Hematopoietic multipotent progenitor cell (in vitro differentiated cells): Measurements from ENCODE around the gene NDUFV3. TPM values are rescaled to one million over a fixed set of nuclear protein-coding genes. Genes with fewer than 3 reads are reported as not detected.
"Not testable (repeated sequence)": the region's sequence is repeated elsewhere in the genome, so short reads cannot be mapped to it uniquely, and the experiment has no call there.

ENCODE experiments used
- DNase-seq, 3 donors: peaks; one replicate each; pipeline ENCODE4 v3.0.0-alpha.2; 2011 to 2015; ENCODE audit warnings: low read depth in 2 of 3, low spot score in 2 of 3
- total RNA-seq: library from RNA; depleted of rRNA; stranded (reverse); fragments of >200 nt; gene quantifications from one replicate; pipeline ENCODE4 v1.2.3, GENCODE V29; 2012

NDUFV3 gene
- total RNA-seq, 1 donor, result 29.9 TPM

DNA sequence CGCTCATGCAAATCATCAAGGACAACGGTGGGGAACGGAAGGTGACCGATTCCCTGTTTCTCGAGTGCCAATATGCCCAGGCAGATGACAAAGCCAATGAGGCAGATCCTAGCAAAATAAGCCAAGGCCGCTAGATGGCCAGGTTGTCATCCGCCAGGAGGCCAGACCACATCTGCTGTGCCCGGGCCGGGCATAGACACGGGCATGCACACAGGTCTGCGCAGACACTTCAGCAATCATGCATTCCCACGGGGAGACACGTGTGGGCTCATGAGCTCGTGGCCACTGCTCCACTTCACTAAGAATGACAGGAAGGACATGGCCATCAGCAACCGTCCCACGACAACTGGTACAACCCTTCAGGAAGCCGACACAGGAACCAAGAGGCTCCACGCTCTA, 37.2 kb upstream of the NDUFV3 start:
- DNase-seq, result no peak

DNA sequence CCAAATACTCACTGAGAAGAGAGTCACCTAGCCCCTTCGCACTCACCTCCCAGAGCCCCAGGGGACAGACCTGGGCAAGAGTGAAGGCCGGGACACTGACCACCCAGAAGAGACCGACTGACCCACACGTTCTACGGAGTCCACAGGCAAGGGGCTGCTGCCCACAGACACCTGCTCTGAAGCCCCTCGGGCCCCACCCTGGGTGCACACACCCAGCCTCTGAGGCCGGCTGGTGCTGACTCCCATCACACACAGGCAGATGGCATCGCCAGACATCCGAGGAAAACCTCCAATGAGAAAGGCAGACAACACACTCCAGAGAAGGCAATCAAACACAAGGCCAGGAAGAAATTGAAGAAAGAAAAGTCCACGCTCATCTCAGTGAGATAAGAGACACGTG, 35.9 kb upstream of the NDUFV3 start:
- no peak for DNase-seq

DNA sequence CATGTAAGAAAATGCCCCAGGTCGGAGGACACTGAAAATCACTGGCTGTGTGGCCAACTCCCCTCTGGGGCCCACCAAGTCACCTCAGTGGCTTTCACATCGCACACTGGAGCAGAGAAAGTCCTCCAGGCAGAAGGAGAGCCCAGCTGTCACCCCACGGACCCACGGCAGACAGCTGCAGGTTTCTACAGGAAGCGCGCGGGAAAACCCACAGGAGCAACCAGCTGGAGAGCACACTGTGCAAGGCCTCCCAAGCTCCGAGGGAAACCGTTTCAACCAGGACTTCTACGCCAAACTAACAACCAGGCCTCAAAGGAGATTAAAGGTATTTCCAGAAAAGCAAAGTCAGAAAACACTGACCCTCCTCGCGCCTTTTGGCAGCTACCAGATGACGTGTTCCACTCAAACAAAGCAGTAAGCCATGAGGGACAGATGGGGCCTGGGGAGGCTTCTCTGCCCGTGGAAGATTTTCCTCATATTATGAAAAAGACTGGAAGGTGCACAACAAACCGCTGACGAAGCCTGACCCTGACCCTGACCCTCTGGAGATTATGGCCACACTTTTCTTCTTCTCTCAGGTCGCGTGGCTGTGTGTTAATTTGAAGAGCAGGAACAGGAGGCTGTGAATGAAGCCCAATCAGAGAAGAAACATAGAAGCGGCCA, 34.8 kb upstream of the NDUFV3 start:
- no peak for DNase-seq

DNA sequence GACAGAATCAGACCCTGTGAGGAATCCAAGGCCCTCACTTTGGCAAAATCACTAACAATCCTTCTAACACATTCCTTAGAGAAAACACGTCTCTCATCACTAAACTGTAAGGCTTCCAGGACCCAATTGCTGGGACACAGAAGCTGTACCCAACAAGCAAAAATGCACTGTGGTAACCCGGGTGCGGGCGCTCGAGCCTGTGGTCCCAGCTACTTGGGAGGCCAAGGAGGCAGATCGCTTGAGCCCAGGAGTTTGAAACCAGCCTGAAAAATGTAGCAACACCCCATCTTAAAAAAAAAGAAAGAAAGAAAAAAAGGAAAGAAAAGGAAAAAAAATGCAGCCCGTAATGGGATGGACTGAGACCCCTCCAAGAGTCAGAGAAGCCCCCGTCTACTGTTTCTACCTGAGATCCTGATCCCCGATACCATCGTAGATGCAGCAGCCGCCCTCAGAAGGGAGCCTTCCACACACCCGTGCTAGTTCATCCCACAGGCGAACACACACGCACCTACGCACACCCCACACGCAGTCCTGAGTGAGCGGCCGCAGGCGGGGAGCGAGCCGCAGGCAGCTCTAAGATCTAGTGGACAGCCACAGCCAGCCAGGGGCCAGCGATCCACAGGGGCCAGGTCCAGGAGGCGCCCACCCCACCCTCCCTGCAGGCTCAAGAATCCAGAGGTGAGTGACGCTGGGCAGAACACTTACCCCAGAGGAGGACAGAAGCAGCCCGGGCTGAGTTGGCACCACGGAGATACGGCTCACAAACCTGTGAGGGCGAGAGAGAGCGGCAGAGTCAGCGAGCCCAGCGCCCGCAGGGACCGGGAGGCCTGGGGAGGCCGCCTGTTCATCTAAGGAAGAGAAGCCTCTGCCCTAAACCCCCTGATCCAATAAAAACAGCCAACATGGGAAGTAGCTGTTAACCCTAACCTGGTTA, 33.9 kb upstream of the NDUFV3 start:
- DNase-seq, result no peak

DNA sequence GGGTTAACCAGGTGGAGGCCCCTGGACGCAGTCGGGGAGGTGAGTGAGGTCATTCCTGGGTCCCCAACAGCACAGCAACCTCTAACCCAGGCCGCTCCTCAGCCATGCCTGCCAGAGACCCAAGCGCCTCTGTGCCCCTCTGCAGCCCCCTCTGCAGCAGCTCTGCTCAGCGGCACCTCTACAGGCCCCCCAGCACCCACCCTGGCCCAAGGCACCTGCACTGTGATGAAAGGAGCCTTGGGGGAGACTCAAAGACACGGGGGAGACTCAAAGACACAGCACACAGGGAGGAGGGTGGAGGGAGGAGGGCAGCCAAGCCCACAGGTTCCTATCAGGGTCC, 33.2 kb upstream of the NDUFV3 start:
- no peak for DNase-seq

DNA sequence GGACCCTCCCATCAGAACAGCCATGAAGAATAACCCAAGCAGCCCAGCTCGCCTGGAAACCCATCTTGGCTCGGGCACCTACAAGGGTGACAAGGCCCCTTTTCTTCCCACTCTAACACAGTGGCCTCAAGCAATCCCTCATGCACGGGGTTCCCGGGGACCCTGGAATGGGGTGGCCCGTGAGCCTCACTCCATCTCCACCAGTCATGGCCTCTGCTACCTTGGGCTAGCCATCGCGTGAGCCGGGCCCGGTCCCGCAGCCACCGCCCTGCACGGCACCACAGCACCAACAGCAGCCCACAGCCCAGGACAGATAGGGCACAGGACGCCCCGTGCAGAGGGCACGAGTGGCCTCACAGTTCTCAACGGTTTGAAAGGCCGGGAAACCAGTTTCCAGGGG, 32.8 kb upstream of the NDUFV3 start:
- DNase-seq, result no peak

DNA sequence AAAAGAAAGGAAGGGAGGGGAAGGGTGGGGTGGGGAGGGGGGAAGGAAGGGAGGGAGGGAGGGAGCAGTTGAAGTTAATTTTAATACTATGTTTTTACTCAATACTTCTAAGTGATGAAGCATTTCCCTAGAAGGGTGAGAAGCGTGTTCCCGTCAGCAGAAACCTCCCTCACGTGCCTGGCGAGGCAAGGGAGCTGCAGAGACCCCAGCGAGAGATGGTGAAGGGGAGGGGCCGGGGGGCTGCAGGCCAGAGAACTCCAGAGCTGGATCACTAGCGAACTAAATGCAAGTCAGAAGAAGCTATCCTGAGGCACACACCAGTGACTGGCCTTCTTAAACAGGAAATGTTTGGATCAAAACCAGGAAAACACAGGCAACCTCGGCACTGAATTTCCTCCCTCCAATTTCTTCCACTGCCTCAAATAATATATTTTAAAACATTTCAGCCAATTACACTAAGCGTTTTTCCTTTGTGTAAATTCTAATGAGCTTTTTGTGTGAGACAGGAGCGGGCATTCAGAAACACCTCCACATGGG, 31.7 kb upstream of the NDUFV3 start:
- no peak for DNase-seq

DNA sequence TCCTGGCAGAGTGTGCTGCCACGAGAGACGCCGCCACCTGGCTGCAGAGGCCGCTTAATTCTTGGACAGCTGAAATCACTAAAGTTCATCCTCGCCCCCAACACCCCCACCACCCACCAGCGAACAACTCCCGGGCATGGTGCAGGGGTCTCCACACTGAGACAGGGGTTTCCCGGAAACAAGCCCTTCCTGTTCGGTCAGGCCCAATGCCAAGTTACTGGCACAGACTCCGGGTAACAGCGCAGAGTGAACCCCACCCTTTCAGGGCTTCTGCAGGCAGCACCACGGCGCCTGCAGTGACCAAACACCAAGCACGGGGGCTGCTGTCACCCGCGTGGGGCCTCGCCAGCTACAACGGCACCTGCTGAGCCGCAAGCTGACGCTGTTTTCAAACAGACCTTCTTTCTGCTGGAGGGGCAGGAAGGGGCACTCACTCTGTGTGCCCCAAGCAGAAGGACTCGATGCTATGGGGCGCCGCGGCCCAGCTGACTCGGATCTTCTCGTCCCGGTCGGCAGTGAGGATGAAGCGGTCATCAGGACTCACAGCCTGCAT, 31.2 kb upstream of the NDUFV3 start:
- DNase-seq, result no peak

DNA sequence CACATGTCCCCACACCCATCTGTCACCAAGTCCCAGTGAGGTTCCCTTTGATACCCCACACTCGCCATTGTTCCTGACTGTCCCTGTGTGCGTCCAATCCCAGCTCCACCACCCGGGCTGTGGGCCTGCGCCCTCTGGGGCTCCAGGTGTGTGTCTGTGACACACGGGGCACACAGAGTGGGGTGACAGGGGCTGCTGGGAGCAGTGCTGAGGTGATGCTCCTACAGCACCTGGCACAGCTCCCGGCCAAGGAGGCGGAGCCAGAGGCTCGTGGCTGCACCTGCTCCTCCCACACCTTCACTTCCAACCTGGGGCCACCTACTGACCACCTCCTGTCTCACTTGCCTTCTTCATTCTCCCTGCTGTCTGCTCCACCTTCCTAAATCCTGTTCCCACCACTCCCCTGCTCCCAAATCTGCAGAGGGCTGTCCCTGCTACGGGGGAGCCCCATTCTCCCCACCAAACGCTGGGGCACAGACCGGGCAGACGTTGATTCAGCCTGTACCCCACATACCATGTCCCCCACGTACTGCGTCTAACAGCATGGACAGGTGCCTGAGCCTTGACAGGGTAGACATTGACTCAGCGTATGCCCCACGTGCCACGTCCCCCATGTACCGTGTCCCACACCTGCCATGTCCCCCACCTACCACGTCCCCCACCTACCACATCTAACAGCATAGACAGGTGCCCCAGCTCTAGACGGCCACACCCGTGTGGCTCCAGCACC, 30.2 kb upstream of the NDUFV3 start:
- DNase-seq, result no peak

DNA sequence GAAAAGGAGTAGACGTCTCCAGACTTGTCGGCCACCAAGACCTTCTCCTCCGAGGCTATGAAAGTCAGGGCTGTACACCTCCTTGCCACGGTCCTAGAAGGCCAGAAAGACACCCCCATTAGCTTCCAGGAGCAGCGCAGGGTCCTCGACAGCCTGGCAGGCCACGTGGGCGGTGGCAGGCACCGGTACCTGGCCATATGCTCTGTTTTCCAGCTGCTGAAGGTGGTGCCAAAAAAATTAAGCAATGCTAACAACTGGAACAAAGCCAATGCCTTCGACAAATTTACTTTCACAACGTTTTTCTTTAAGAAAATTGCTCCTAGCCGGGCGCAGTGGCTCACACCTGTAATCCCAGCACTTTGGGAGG, 29.6 kb upstream of the NDUFV3 start:
- no peak for DNase-seq

DNA sequence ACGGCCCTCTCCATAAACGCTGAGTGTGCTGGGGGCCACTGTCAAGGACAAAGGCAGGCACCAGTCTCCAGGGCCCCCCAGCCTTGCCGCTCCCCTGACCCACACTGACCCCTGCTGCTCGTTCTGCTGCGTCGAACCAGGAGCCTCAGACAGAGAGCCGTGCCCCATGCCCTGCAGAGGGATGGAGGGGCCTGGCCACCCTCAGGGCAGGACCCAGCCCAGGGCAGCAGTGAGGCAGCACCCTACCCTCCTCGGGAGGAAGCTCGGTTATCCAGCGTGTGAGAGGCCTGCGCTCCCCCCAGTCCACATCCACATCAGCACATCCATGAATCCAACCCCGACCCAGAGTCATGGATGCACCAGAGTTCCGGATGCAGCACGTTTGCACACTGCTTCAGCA, 28.8 kb upstream of the NDUFV3 start:
- no peak for DNase-seq

DNA sequence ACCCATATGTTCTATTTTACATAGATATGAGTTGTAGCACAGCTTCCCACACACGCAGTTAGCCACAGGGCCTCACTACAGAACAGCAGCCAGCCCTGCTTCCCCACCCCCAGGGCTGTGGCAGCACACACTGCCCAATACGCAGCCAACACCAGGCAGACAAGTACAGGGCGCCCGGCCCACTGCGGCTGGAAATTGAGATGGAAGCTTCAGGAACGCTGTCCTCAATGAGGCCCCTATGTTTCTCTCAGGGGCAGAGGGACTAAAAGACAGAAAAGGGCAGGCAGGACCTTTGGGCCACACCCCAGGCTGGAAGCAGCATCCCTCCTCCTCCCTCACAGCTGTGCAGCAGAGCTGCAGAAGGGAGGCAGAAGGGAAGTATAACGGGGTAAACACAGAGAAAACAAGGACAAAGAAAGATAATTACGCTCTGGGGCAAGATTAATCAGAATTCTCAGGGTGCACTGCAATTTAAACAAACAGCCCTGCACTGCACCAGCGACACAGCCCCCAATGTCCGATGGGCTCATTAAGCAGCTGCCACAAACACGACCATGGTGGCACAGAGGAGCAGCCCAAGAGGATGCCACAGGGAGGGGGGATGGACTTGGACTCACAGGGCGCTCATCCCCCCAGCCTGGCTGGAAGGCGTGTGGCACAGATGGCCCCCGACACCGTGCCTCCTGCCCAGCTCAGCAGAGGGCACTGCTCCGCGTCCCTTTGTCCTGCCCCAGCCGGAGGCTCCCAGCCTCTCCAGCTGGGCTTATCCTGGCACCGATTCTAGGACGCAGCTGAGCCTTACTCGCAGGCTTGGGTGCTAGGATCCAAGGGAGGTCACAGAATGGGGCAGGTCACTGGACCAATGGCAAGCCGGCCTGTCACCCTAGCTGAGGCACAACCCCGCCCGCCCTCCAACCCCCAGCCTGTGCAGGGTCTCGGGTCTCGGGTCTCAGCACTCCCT, 28.0 kb upstream of the NDUFV3 start:
- DNase-seq, result no peak

DNA sequence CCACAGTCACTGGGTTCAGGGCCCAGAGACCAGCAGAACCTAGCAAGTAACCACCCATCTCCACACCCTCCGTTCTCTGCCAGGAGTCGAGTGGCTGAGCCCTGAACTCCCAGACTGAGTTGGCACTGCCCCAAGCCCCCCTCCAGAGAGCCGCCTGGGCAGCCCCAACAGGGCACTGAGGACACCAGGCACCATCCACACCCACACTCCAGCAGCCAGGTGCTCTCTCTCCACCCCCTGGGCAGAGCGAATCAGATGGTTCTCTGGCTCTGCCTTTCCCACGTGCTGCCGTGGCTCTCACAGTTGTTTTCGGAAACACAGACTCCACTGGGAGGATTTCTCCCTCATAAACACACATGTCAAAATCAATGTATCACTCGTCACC, 27.3 kb upstream of the NDUFV3 start:
- DNase-seq, result no peak

DNA sequence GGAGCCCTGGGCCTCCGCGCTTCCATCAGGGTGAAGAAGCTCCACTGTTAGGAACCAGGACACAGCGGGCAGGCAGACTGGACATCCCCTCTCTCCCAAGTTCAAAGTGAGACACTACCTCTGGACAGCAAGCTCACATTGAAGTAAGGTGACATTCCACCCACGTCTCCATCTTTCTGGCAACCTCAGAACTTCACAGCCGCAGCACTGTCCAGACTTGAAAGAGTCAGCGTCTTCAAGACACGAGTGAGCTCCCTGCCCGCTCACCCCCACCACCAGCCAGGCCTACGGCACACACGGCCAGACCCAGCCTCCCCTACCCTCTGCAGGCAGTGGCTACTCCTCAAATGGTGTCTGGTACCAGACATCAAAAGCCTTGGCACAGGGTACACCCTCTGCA, 24.9 kb upstream of the NDUFV3 start:
- no peak for DNase-seq

DNA sequence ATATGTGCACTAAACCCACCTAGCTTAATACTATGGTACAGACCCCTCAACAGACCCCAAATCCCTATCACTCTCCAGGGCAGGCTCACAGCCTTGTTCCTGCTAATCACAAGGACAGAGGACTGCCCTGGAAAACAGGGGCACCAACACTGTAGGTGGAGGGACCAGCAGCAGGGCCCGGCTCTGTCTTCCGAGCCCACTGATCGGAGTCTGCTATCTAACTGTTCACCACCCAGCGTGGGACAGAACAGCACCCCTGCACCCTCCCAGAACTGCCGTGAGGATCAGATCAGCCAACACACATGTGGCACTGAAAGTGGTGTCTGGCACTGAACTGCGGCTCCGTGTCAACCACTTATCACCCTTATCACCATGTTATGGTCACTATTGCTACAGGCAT, 20.0 kb upstream of the NDUFV3 start:
- no peak for DNase-seq

DNA sequence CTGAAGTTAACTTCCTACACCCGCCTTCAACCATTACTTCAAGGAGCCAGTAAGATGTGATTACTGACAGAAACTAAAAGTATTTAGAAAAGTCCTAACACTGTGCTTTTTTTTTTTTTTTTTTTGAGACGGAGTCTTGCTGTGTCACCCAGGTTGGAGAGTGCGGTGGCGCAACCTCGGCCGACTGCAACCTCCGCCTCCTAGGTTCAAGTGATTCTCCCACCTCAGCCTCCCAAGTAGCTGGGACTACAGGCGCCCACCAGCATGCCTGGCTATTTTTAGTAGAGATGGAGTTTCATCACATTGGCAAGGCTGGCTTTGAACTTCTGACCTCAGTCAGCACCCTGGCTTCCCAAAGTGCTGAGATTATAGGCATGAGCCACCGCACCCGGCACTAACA, 17.3 kb upstream of the NDUFV3 start:
- DNase-seq, result not testable (repeated sequence)

DNA sequence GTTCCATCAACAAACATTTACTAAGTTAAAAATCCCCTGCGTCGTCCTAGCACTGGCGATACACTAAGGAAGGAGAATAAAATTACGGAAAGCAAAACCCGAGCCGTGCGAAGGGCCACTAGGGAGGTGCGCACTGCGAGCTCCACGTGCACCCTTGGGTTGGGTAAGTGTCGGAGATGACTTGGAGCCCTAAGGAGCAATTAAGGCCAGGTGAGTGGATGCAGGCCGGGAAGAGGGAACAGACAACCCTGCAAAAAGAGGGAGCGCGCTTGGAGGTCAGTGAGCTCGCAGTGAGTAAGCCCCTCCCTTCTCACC, 14.5 kb upstream of the NDUFV3 start:
- peak in 1 of 3 donors; percentile 11 for DNase-seq

DNA sequence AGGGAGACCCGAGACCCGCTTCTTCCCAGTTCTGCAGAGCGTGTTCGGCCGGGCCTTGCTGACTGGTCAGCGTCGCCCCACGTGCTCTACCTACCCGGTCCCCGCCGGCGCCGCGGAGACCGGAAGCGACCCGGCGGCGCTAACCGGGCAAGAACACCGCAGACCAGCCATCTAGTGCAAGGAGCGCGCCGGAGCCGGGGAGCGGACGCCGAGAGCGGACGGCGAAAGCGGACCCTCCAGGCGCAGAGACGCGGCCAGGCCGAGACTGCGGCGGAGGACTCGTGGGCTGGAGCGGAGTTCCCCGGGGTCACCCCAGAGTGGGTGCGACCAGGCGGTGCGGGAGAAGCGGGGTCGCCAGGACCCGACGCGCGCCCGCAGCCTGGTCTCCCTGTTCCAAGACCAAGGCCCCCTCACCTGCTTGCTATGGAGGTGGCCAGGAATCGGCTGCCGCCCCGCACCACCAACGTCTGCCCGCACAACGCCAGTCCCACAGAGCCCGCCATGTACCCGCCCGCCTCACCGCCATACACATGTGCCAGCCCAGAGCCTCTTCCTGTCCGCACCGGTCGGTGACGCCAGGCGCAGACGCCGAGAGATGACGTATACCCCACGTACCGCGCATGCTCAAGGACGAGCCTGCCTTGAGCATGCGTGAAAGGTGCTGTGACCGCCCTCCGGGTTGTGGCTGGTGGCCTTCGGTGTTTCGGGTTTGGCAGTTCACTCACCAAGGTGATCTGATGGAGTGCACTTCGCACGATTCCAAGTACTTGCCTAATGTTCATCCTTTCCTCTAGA, 13.9 kb upstream of the NDUFV3 start, which contains the start of gene WDR4:
Gene WDR4, minus strand, starts transcription at position 547 of the 795 bp plus-strand sequence. Its CDS starts 44 bp downstream, at position 503.
- DNase-seq, result peak; percentile 96 to 100 (median 99)

DNA sequence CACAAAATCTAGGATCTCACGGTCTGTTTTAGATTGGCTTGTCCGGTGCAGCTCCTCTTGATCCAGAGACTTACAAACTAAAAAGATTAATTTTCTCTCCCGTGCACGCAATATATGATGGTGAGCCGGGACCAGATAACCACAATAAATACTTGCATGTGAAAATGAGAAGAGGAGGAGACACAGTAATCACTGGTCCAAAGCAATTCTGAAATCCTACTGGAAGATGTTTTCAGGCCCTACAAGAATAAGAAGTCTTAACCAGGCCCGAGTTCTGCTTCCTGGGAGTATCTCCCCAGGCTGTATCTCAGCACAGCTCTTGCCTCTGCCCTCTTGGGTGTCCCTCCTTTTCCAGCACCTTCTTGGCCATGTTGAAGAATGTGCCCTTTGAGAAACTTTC, 12.8 kb upstream of the NDUFV3 start:
- DNase-seq, result no peak
